Posterior cingulate gyrus (tissue), 11 donors: ENCODE data around the gene EOLA1.
A peak's percentile ranks its signal among the peaks of the same experiment; 100 is the strongest.
"Not testable (repeated sequence)": the region's sequence is repeated elsewhere in the genome, so short reads cannot be mapped to it uniquely, and the experiment has no call there.

ENCODE experiments used
- DNase-seq, 10 donors: peaks; one replicate each; pipeline versions ENCODE4 v3.0.0 to v3.0.0-alpha.2; 2020 to 2021; ENCODE audit warnings: mixed read lengths in 3 of 10
- intact Hi-C: fragments of 100-400 bp; cut with DNase I; formaldehyde crosslinking; loops from one replicate; pipeline ENCODE4 v1.15.1; 2023

Gene EOLA1

DNA sequence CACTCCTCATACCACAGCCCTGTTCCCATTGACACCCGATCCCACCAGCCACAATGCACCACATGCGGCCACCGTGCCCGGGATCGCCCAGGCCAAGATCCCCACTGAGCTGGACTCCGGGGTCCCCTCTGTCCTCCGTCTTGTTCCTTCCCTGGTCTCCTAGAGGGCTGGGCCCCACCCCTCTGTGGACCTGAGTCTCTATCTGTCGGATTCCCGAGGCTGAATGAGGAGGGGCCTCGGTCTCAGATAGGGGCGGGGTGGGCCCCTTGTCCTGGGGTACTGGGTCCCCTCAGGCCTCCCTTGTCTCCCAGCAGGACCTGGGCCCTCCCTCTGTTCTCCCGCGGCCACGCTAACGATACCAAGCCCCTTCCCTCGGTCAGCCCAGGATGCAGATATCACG lies 44.8 kb downstream of the EOLA1 start:
- DNase-seq, result peak in 1 of 10 donors; percentile 14
- intact Hi-C loops, result not testable (repeated sequence)

DNA sequence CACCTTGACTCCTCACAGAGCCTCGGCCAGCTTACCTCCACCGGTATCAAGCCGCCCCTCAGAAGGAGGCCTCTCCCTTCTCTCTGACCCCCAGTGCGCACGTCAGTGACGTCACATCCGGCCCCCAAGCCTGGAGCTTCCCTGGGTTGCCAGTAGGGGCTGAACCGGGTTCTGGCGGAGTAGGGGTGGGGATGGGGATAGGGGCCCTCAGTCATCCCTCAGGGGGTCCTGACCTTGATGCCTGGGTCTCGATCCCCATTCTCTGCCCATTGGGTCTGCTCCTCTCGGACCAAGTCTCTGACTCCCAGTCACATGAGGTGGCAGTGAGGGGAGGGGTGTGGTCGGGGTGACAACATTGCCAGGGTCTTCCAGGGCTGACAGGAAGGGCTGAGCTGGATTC lies 46.5 kb downstream of the EOLA1 start, which contains the start of gene MAGEA9B:
Gene MAGEA9B, minus strand, starts transcription at position 101 of the 400 bp plus-strand sequence. CDS start 4,280 bp downstream, outside the sequence.
- intact Hi-C loops, DNase-seq: not testable (repeated sequence)

DNA sequence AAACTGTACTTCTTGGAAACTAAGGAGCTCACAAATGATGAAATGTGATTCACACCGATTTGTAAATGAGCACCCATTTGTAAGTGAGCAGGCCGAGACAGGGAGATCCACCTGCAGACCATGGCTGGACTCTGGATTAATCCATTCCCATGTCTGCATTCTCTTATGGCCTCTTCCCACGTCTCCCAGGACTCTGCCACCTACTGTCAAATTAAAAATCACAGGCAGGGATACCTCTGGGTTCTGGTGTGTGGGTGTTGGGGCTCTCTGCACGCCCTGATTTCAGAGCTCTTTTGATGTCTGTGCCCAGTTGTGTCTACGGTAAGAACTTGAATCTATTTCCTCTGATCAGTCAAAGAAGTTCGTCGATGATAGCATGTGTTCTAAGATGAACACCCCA lies 50.2 kb downstream of the EOLA1 start:
- DNase-seq, intact Hi-C loops: not testable (repeated sequence)

DNA sequence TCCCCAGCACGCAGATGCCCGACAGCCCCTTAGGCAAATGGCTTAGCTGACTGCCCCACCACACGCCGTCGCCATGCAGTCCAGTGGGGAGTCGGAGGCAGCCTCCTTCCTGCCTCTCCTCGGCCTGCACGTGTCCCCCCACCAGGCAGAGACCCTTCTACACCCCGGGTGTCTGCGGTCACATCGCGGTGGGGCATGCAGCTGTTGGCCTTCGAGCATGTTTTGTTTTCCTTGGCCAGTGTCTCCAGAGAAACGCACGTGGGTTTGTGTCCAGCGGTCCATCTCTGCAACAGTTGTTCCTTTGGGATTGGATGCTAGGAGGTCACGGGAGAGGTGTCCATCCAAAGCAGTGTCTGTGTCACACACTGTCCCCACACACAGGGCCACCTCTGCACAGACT lies 54.4 kb downstream of the EOLA1 start, which contains the start of gene HSFX2:
Gene HSFX2, minus strand, starts transcription at position 101 of the 400 bp plus-strand sequence. CDS start 614 bp downstream, outside the sequence.
- DNase-seq, intact Hi-C loops: not testable (repeated sequence)

DNA sequence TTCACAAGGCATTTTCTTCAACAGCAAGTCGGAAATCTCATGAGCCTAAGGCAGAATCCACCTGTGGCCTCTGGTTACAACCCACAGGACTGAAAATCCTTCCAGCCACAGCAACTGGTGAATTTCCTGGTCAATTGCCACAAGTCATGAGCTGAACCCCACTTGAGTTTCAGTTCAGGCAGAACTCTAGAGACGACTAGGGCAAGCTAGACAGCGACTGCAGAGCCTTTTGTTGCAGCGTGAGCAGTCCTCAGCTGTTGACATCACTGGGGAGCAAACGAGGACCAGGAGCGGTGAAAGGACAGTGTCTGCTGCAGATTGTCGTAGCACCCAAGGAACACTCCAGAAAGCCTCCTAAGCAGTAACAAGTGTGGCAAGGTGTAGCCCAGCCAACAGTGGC lies 55.1 kb downstream of the EOLA1 start:
- intact Hi-C loops, DNase-seq: not testable (repeated sequence)
